ENCODE results near the gene KLHL29.

DNA sequence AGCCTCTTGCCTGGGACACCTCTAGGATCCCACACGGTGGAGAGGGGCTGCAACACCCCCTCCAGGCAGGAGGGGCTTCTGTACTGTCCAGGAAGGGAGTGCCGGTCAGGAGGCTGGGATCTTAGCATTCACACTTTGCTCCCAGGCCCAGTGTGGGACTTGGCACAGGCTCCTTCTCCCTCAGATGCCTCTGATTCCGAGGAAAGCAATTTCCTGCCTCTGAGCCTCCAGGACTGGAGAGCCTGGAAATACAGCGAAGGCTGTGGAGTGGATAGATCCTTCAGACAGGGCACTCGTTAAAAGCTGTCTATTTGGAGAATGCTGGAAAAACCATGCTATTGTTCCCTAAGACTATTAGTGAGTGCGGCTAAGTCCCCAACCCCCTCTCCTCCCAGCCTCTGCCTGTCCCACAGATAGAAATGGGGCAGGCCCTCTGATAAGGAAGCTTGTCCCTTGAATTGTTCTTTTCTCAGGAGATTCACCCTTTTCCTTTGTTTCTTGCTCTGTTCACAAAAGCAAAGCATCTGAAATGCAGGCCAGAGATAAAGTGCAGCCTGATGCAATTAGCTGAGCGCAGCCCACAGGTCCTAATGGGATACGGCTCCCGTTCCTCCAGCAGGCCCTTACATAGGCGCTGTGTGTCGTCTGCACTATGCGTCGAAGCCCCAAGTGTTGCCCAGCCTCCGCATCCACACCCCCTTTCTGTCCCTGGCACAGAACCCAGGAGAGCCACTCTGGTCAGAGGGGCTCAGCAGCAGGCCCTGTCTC lies 252.2 kb downstream of the KLHL29 start:
- TF ChIP-seq, protein P1, sequence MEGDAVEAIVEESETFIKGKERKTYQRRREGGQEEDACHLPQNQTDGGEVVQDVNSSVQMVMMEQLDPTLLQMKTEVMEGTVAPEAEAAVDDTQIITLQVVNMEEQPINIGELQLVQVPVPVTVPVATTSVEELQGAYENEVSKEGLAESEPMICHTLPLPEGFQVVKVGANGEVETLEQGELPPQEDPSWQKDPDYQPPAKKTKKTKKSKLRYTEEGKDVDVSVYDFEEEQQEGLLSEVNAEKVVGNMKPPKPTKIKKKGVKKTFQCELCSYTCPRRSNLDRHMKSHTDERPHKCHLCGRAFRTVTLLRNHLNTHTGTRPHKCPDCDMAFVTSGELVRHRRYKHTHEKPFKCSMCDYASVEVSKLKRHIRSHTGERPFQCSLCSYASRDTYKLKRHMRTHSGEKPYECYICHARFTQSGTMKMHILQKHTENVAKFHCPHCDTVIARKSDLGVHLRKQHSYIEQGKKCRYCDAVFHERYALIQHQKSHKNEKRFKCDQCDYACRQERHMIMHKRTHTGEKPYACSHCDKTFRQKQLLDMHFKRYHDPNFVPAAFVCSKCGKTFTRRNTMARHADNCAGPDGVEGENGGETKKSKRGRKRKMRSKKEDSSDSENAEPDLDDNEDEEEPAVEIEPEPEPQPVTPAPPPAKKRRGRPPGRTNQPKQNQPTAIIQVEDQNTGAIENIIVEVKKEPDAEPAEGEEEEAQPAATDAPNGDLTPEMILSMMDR (IDR thresholded peaks at IDR 0.05 in 8 of 11, conservative IDR thresholded peaks at IDR 0.05 in 3 of 11): no peak
- no peak for TF ChIP-seq POLR2A (IDR thresholded peaks at IDR 0.05)
